ENCODE results near the gene ZBTB47.

- TF ChIP-seq ZFX (IDR thresholded peaks at IDR 0.05): no peak
- no peak for TF ChIP-seq CTCF (conservative IDR thresholded peaks at IDR 0.05)
Measured at GRCh38 chr3:42658091-42658770, 4.7 kb downstream of the ZBTB47 start.

All from C4-2B (cell line).